C1 segment of cervical spinal cord (tissue), 14 donors: ENCODE data around the gene MRRF.

ENCODE experiments used
- DNase-seq, 14 donors: peaks; one replicate each; lab custom pipeline; 2025; lab: John Stamatoyannopoulos, UW

MRRF gene

DNA sequence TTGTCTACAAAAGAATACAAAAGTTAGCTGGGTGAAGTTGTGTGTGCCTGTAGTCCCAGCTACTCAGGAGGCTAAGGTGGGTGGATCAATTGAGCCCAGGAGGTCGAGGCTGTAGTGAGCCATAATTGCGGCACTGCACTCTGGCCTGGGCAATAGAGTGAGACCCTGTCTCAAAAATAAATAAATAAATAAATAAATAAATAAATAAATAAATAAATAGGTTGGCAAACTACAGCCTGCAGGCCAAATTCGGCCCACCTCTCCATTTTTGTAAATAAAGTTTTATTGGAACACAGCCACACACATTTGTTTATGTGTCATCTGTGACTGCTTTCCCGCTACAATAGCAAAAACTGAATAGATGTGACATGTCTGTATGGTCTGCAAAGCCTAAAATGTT lies 115.6 kb downstream of the MRRF start:
- no peak for DNase-seq
